Measurements from ENCODE around the gene HES7. TPM values are rescaled to one million over a fixed set of nuclear protein-coding genes. Genes with fewer than 3 reads are reported as not detected.

HES7 gene
- total RNA-seq, 4 donors from 2014 or later, result 1.4 TPM; not detected in 3

- Histone ChIP-seq H3K4me1 (peaks cover 33 to 45% (median 44%) of the 10 kb centered on the region in 4 donors), H3K36me3 (no peaks in the 10 kb centered on the region), H3K9me3 (no peaks in the 10 kb centered on the region), H3K27me3 (peaks cover 0 to 55% (median 21%) of the 10 kb centered on the region in 4 donors), H3K27ac (replicated peaks in 1 of 4) (no peak overlapping the region), H3K4me3 (no peak overlapping the region)
- 80% methylated on average over 14 of the region's 14 CpGs for WGBS
- TF ChIP-seq EP300 (IDR thresholded peaks at IDR 0.05) (no peak), POLR2AphosphoS5 (IDR thresholded peaks at IDR 0.05) (no peak), POLR2A (IDR thresholded peaks at IDR 0.05; ENCODE audit: low read depth) (no peak), CTCF (IDR thresholded peaks at IDR 0.05) (no peak)
- no peak for DNase-seq (ENCODE audit: extremely low spot score)
- intact Hi-C loops (cut with DNase I), result no loop called here
Measured at GRCh38 chr17:8128125-8128784, 4.3 kb upstream of the HES7 start.

- H3K4me1 ChIP-seq, result peaks cover 50 to 62% (median 61%) of the 10 kb centered on the region in 4 donors
- H3K4me3 ChIP-seq, result peak overlapping the region; percentile 67 to 83 (median 77)
- under 1% methylated on average over 30 of the region's 45 CpGs for WGBS
- TF ChIP-seq POLR2A (IDR thresholded peaks at IDR 0.05; ENCODE audit: low read depth) (no peak), CTCF (IDR thresholded peaks at IDR 0.05) (no peak)
- H3K27me3 ChIP-seq, result peaks cover 3 to 71% (median 33%) of the 10 kb centered on the region in 4 donors
- intact Hi-C loops (cut with DNase I), result no loop called here
- H3K27ac ChIP-seq (replicated peaks in 1 of 4), result peak overlapping the region; percentile 46 to 84 (median 80)
- H3K36me3 ChIP-seq, result no peaks in the 10 kb centered on the region
- no peaks in the 10 kb centered on the region for H3K9me3 ChIP-seq
- DNase-seq (ENCODE audit: extremely low spot score), result no peak
Measured at GRCh38 chr17:8126491-8127066, 2.7 kb upstream of the HES7 start.

- Histone ChIP-seq H3K4me3 (peak overlapping the region; percentile 67 to 83 (median 77)), H3K27me3 (peaks cover 9 to 77% (median 36%) of the 10 kb centered on the region in 4 donors), H3K9me3 (no peaks in the 10 kb centered on the region), H3K36me3 (no peaks in the 10 kb centered on the region), H3K4me1 (peaks cover 56 to 67% (median 67%) of the 10 kb centered on the region in 4 donors), H3K27ac (replicated peaks in 1 of 4) (peak overlapping the region; percentile 46 to 84 (median 80))
- DNase-seq (ENCODE audit: extremely low spot score), result no peak
- intact Hi-C loops (cut with DNase I), result no loop called here
- no peak for TF ChIP-seq CTCF (IDR thresholded peaks at IDR 0.05)
- no peak for TF ChIP-seq POLR2AphosphoS5 (IDR thresholded peaks at IDR 0.05)
- no peak for TF ChIP-seq POLR2A (IDR thresholded peaks at IDR 0.05; ENCODE audit: low read depth)
- TF ChIP-seq EP300 (IDR thresholded peaks at IDR 0.05), result no peak
- WGBS, result under 1% methylated on average over 35 of the region's 35 CpGs
Measured at GRCh38 chr17:8125947-8126490, 2.1 kb upstream of the HES7 start.

- Histone ChIP-seq H3K4me1 (peaks cover 62 to 74% (median 73%) of the 10 kb centered on the region in 4 donors), H3K4me3 (peak overlapping the region; percentile 67 to 83 (median 77)), H3K9me3 (no peaks in the 10 kb centered on the region), H3K36me3 (no peaks in the 10 kb centered on the region), H3K27me3 (peaks cover 10 to 78% (median 39%) of the 10 kb centered on the region in 4 donors), H3K27ac (replicated peaks in 1 of 4) (peak overlapping the region; percentile 46 to 84 (median 80))
- TF ChIP-seq POLR2AphosphoS5 (IDR thresholded peaks at IDR 0.05), result peak in 1 of 2 donors; percentile 80
- TF ChIP-seq EP300 (IDR thresholded peaks at IDR 0.05), result no peak
- WGBS, result 1% methylated on average over 24 of the region's 40 CpGs
- intact Hi-C loops (cut with DNase I), result no loop called here
- DNase-seq (ENCODE audit: extremely low spot score), result peak; percentile 98
Measured at GRCh38 chr17:8125154-8125946, 1.4 kb upstream of the HES7 start.

All from esophagus muscularis mucosa (tissue), 4 donors.